Head of caudate nucleus (tissue), 42 donors: ENCODE results near the gene ZNF518B.
"Not testable (repeated sequence)": the region's sequence is repeated elsewhere in the genome, so short reads cannot be mapped to it uniquely, and the experiment has no call there.

ENCODE experiments used
- DNase-seq, 42 donors: peaks; one replicate each; pipeline versions ENCODE4 v3.0.0 to v3.0.0-alpha.2; 2020 to 2021; ENCODE audit warnings: mixed read lengths in 7 of 42
- intact Hi-C: fragments of 100-400 bp; cut with DNase I; formaldehyde crosslinking; loops from one replicate; pipeline ENCODE4 v1.15.0; 2022

Gene ZNF518B

GRCh38 chr4:10458177-10458576, 951 bp upstream of the ZNF518B start:
- no peak for DNase-seq
- intact Hi-C loops: no loop called here

GRCh38 chr4:10456595-10457254, 501 bp downstream of the ZNF518B start:
- intact Hi-C loops: no loop called here
- peak in 38 of 42 donors; percentile 13 to 71 (median 42) for DNase-seq

- intact Hi-C loops: no loop called here
- DNase-seq: no peak
Measured at GRCh38 chr4:10456260-10456594, 999 bp downstream of the ZNF518B start.

DNA sequence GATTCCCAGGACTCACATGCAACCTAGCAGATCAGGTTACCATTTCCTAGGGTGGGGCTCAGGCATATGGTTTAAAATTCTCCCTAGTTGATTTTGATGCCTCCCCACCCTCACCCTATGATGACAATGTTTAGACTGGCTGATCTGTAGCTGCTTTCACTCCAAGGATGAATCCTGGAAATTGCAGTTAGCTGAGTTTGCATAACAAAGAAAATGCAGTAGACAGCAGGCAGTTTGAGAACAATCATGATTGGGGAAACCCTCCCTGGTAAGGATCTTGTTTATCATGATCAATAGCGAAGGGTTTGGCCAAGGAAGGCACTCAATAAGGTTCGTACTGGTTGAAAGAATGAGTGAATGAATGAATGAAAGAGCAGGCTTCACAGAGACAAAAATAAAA, 2.1 kb downstream of the ZNF518B start:
- intact Hi-C loops: no loop called here
- DNase-seq: no peak

- intact Hi-C loops: no loop called here
- no peak for DNase-seq
Measured at GRCh38 chr4:10454726-10455125, 2.5 kb downstream of the ZNF518B start.

- intact Hi-C loops: no loop called here
- no peak for DNase-seq
Measured at GRCh38 chr4:10454121-10454520, 3.1 kb downstream of the ZNF518B start.

DNA sequence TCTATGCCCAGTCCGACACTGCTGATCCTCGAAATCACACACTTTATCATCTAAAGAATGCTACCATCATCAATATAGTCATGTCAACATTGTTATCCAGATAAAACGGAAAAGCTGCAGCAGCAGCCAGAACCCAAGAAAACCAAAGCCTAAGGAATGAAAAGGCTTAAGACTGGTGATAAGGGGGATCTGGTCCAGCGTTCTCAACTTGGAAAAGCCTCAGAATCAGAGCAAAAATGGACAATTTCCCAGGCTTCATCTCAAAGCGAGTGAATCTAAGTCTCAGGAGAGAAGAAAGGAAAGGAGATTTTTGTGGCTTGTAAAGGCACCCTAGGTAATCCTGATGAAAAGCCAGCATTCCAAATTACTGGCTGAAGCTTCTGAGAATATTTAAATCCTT, 8.2 kb downstream of the ZNF518B start:
- intact Hi-C loops: no loop called here
- no peak for DNase-seq

GRCh38 chr4:10442976-10443375, 14.2 kb downstream of the ZNF518B start:
- intact Hi-C loops: no loop called here
- DNase-seq: no peak

DNA sequence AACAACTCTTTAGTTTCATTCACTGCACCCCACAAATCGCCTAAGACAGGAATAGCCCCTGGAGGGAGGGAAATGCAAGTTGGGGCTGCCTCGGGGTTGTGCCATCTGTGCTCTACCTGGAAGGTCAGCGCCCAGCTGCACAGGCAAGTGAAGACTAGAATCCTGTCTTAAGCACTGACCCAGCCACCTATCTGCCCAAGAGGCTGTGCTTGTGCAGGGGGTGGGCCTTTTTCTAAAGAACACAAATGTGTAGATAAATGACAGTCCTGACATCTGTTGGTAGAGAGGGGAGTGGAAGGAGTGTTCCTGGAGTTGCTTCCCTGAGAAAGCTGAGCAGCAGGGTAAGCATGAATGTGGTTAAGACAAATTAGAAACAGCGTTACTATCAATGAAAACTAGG, 15.7 kb downstream of the ZNF518B start:
- intact Hi-C loops: no loop called here
- no peak for DNase-seq

DNA sequence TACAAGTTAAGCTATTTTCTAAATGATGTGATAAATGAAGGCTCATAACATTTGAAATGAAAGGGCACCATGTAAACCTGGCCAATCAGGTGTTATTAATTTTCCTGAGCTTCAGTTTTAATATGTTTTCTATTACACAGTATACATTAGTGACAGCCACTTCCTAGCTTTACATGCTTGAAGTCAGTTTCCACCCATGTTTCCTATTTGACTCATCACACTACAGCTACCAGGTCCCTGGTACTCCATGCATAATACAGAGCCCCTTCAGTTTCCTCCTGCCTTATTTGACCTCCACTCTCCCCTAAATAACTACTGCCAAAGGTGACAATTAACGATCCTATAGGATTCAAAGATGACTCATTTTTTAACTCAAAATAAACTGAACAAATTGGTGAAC, 18.3 kb downstream of the ZNF518B start:
- intact Hi-C loops: no loop called here
- DNase-seq: no peak

DNA sequence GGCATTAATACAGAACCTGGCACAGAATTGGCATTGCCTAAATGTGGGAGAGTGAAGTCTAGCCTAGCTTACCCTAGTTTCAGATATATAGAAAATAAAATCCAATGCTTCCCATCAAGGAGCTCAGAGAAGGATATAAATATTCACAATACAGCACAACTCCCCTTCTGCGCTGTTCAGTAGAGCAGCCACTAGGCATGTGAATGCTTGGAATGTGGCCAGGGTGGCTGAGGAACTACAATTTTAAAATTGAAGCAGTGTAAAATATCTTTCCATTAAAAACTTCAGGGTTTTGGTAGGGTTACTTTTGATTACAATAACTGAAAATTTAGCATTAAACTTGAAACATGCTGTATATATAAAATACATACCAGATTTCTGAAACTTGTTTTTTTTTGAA, 19.5 kb downstream of the ZNF518B start:
- DNase-seq: no peak
- intact Hi-C loops: no loop called here

DNA sequence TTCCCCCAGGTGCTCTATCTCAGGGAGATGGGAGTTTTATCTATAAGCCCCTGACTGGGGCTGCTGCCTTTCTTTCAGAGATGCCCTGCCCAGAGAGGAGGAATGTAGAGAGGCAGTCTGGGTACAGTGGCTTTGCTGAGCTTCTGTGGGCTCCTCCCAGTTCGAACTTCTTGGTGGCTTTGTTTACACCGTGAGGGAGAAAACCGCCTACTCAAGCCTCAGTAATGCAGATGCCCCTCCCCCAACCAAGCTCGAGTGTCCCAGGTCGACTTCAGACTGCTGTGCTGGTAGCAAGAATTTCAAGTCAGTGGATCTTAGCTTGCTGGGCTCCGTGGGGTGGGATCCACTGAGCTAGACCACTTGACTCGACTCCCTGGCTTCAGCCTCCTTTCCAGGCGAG, 29.5 kb downstream of the ZNF518B start:
- intact Hi-C loops, DNase-seq: not testable (repeated sequence)

DNA sequence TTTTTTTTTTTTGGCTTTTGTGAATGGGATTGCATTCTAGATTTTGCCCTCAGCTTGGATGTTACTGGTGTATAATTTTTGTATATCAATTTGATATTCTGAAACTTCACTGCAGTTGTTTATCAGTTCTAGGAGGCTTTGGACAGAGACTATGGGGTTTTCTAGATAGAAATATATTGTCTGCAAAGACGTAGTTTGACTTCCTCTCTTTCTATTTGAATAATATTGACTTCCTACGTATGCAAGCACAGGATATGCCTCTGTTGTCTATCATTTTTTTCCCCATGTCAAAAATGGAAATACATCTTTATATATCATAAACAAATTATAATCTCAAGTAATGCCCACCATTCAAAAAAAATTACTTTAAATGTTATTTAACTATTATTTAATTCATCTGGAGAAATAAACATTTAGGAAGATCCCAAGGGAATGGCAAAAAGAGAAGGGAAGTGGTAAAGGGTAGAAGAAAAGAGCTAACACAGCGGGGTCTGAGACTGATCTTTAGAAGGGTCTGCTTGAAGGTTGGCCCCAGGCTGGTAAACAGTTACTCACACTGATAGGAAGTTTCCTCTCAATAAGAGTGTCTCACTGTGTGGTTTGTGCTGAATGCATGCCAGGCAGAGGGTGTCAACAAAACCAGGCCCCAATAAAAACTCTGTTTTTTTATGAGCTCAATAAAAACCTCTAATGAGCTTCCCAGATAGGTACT, 35.7 kb downstream of the ZNF518B start:
- DNase-seq: no peak
- intact Hi-C loops: no loop called here

GRCh38 chr4:10417740-10418139, 39.5 kb downstream of the ZNF518B start:
- DNase-seq: no peak
- intact Hi-C loops: no loop called here

DNA sequence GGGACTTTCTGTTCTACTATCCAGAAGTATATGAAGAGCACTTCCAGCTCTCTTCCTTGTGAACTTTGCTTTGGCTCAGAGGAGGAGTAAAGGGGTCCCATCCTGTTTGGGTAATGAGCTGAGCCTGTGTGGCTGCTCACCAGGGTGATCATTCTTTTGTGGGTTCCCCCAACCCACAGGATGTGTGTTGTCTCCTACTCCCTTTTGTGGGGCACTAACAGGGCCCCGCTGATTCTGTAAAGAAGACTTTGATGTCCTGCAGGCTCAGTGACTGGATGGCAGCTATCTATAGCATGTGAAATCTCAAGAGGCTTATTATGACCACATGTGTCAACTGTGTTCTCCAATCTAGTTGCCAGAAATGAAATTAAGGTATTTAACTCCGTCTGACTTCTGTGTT, 40.8 kb downstream of the ZNF518B start:
- intact Hi-C loops: no loop called here

GRCh38 chr4:10413177-10413576, 44.0 kb downstream of the ZNF518B start:
- intact Hi-C loops: no loop called here
- DNase-seq: no peak

More for the DNA sequence above, 40.8 kb downstream of the ZNF518B start:
- peak in 1 of 42 donors; percentile 27 for DNase-seq

DNA sequence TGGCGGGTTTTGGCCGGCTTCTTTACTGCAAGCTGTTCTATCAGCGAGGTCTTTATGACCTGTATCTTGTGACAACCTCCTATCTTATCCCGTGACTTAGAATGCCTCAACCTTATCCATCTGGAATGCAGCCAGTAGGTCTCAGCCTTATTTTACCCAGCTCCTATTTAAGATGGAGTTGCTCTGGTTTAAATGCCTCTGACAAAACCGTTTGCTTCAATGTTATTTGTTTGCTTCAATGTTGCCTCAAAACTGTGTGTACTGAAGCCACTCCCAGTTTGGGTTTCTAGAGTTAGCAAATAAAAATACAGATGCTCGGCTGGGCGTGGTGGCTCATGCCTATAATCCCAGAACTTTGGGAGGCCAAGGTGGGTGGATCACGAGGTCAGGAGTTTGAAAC, 51.6 kb downstream of the ZNF518B start:
- intact Hi-C loops: loop anchor here (10.0 kb wide), 1 partner anchor 241 kb away; no protein-coding TSS in a partner anchor
- DNase-seq: no peak

DNA sequence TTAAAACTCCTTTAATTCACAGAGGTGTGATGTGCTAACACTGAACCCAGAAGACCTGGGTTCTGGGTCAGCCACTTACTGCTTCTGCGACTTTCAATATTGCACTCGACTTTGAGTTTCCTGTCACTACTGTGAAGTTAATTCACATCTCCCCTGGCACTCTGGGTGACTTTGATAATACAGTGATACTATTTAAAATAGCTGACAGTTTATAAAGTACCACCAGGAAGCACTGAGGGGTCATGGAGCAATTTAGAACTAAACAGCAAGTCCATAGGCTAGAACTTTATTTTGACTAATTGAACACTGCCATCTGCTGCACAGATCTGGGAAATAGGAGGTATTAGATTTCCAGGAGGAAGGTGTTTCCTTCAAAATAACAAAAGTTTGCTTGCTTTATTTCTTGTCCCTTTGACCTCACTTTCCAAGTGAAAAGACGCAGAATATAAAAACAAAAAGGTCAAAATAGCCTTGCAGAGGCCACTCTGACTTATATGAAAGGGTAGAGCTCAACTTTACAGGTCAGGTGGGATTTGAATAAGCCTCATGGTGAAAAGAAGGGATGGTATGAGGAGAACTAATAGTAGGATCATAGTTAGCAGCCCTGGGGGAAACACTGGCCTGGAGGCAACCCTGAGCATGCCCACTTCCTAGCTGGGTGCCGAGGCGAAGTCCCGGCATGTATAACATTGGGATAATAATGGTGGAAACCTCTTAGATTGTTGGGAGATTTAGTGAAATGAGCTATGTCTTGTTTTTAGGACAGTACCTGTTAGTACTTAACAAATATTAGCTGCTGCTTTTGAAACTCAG, 53.4 kb downstream of the ZNF518B start:
- intact Hi-C loops: loop anchor here (10.0 kb wide), 1 partner anchor 239 kb away; no protein-coding TSS in a partner anchor
- DNase-seq: peak in 19 of 42 donors; percentile 15 to 79 (median 41)

GRCh38 chr4:10395971-10396580, 61.1 kb downstream of the ZNF518B start:
- DNase-seq: no peak
- intact Hi-C loops: no loop called here
